WTC11 (cell line): Measurements from ENCODE around the gene SETX.

Experiments used
- ATF6 ChIP-seq: sonication (generic); formaldehyde crosslinking; IDR thresholded peaks from 2 replicates; pipeline ENCODE4 v1.8.1; 2023; ENCODE audit warnings: mild to moderate bottlenecking, missing genetic modification reagents
- CREM ChIP-seq: sonication (generic); formaldehyde crosslinking; IDR thresholded peaks from 2 replicates; pipeline ENCODE4 v1.8.1; 2022; ENCODE audit warnings: mild to moderate bottlenecking, missing genetic modification reagents, moderate library complexity
- CTCF ChIP-seq: fragments of 200-600 bp; IDR thresholded peaks from 2 replicates; pipeline ENCODE4 v1.8.0; 2022; ENCODE audit warnings: antibody characterized with exemption
- NFATC4 ChIP-seq: fragments of 250-450 bp; sonication (Bioruptor Pico); IDR thresholded peaks from 2 replicates; pipeline ENCODE4 v1.9.0; 2021; ENCODE audit warnings: mild to moderate bottlenecking
- NFE2L1 ChIP-seq: sonication (generic); formaldehyde crosslinking; IDR thresholded peaks from 2 replicates; pipeline ENCODE4 v1.8.1; 2023; ENCODE audit warnings: missing genetic modification reagents
- NR3C1 ChIP-seq: sonication (generic); formaldehyde crosslinking; conservative IDR thresholded peaks from 2 replicates; pipeline ENCODE4 v1.8.1; 2023; ENCODE audit warnings: low read depth, mild to moderate bottlenecking, missing genetic modification reagents
- RELA ChIP-seq: sonication (generic); formaldehyde crosslinking; IDR thresholded peaks from 2 replicates; pipeline ENCODE4 v1.8.1; 2022; ENCODE audit warnings: missing genetic modification reagents, mild to moderate bottlenecking, borderline replicate concordance
- SMAD3 ChIP-seq: sonication (generic); formaldehyde crosslinking; IDR thresholded peaks from 2 replicates; pipeline ENCODE4 v1.8.0; 2022; ENCODE audit warnings: missing genetic modification reagents, mild to moderate bottlenecking, borderline replicate concordance
- SMAD4 ChIP-seq: sonication (generic); formaldehyde crosslinking; IDR thresholded peaks from 2 replicates; pipeline ENCODE4 v1.8.0; 2022; ENCODE audit warnings: mild to moderate bottlenecking, missing genetic modification reagents
- TF ChIP-seq, protein P1 (sequence below): sonication (generic); formaldehyde crosslinking; IDR thresholded peaks from 2 replicates; pipeline ENCODE4 v1.8.1; 2023; ENCODE audit warnings: mild to moderate bottlenecking, missing genetic modification reagents, moderate library complexity
- TF ChIP-seq, protein P2 (sequence below): fragments of 250-450 bp; sonication (Bioruptor Pico); IDR thresholded peaks from 2 replicates; pipeline ENCODE4 v1.9.0; 2021; ENCODE audit warnings: moderate library complexity, mild to moderate bottlenecking, inconsistent platforms, borderline replicate concordance
- TF ChIP-seq, protein P3 (sequence below): sonication (generic); formaldehyde crosslinking; conservative IDR thresholded peaks from 2 replicates; pipeline ENCODE4 v1.8.1; 2022; ENCODE audit warnings: mild to moderate bottlenecking, missing genetic modification reagents

DNA sequence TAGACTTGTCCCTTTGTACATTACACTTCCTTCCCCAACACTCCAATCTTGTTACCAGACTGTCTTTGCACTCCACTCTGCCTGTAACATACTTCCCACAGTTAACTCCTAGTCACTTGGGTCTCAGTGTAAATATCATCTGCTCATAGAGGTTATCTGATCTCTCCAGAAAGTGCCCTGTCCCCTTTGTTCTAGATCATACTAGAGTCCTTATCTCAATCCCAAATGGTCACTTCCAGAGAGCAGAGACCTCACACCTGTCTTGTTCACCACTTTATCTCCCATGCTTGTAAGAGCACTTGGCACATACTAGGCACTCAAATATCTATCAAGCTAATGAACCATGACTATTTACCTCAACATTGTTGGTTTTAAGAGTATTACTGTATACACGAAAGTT lies 30.4 kb downstream of the SETX start:
- no peak for TF ChIP-seq CTCF
- TF ChIP-seq, protein P1, sequence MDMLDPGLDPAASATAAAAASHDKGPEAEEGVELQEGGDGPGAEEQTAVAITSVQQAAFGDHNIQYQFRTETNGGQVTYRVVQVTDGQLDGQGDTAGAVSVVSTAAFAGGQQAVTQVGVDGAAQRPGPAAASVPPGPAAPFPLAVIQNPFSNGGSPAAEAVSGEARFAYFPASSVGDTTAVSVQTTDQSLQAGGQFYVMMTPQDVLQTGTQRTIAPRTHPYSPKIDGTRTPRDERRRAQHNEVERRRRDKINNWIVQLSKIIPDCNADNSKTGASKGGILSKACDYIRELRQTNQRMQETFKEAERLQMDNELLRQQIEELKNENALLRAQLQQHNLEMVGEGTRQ (CRISPR knock-in tag), result no peak
- TF ChIP-seq, protein P2, sequence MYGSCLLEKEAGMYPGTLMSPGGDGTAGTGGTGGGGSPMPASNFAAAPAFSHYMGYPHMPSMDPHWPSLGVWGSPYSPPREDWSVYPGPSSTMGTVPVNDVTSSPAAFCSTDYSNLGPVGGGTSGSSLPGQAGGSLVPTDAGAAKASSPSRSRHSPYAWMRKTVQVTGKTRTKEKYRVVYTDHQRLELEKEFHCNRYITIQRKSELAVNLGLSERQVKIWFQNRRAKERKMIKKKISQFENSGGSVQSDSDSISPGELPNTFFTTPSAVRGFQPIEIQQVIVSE (CRISPR knock-in tag), result no peak
- no peak for TF ChIP-seq NR3C1 (CRISPR knock-in tag)
- TF ChIP-seq RELA (CRISPR knock-in tag), result no peak
- TF ChIP-seq CREM (CRISPR knock-in tag), result no peak
- TF ChIP-seq NFATC4 (CRISPR knock-in tag), result no peak
- TF ChIP-seq, protein P3, sequence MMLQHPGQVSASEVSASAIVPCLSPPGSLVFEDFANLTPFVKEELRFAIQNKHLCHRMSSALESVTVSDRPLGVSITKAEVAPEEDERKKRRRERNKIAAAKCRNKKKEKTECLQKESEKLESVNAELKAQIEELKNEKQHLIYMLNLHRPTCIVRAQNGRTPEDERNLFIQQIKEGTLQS, result no peak
- no peak for TF ChIP-seq SMAD4
- no peak for TF ChIP-seq SMAD3 (CRISPR knock-in tag)
- TF ChIP-seq NFE2L1 (CRISPR knock-in tag), result no peak
- TF ChIP-seq ATF6 (CRISPR knock-in tag), result no peak
